Body of pancreas (tissue), 4 donors: Measurements from ENCODE around the gene LYPD3.

Experiments used
- CTCF ChIP-seq, 7 experiments: fragments of 450-650 bp in 4 of 7; fragments of 200-600 bp in 3 of 7; sonication (generic) in 3 of 7; IDR thresholded peaks; one replicate each; pipeline ENCODE4 v1.5.1; 2016 to 2019; ENCODE audit warnings: antibody characterized with exemption in 7 of 7
- POLR2A ChIP-seq, 3 donors: fragments of 450-650 bp; IDR thresholded peaks; one replicate each; pipeline ENCODE4 v1.6.1; 2016; ENCODE audit warnings: antibody characterized with exemption in 3 of 3, mild to moderate bottlenecking in 2 of 3

GRCh38 chr19:43462383-43462782, 3.0 kb downstream of the LYPD3 start:
- TF ChIP-seq POLR2A (IDR thresholded peaks at IDR 0.05) (no peak), CTCF (IDR thresholded peaks at IDR 0.05) (no peak)
